Mesothelial cell of epicardium (in vitro differentiated cells): ENCODE measurements around the gene SLC9A7. TPM values are rescaled to one million over a fixed set of nuclear protein-coding genes. Genes with fewer than 3 reads are reported as not detected.

Source experiments
- DNase-seq, 2 experiments: peaks; one replicate each; pipeline ENCODE4 v3.0.0; 2021; ENCODE audit warnings: low spot score in 2 of 2; ENCODE audit not compliant: unreplicated experiment in 2 of 2
- H3K27ac Mint-ChIP-seq: 2 replicates; pipeline ENCODE4 v1.8.0; 2021; ENCODE audit warnings: mixed read lengths
- H3K27me3 Mint-ChIP-seq: 2 replicates; pipeline ENCODE4 v1.8.0; 2021; ENCODE audit warnings: low read depth, mixed read lengths
- H3K36me3 Mint-ChIP-seq: 2 replicates; pipeline ENCODE4 v1.8.0; 2021; ENCODE audit warnings: mixed read lengths
- H3K4me1 Mint-ChIP-seq: 2 replicates; pipeline ENCODE4 v1.8.0; 2021; ENCODE audit warnings: mixed read lengths
- H3K4me3 Mint-ChIP-seq: 2 replicates; pipeline ENCODE4 v1.8.0; 2021; ENCODE audit warnings: mild to moderate bottlenecking, moderate library complexity, mixed read lengths
- H3K9me3 Mint-ChIP-seq: 2 replicates; pipeline ENCODE4 v1.8.0; 2021; ENCODE audit warnings: mixed read lengths
- total RNA-seq: library from RNA; stranded (reverse); gene quantifications from 3 replicates; pipeline ENCODE4 v1.2.1, GENCODE V29; 2021
- TF ChIP-seq, protein P1 (sequence below): fragments of 200-600 bp; sonication (generic); IDR thresholded peaks from one replicate; pipeline ENCODE4 v1.5.0; 2021; ENCODE audit warnings: antibody characterized with exemption; ENCODE audit not compliant: unreplicated experiment

Gene SLC9A7
- total RNA-seq, 1 donor from 2014 or later: 14.1 TPM

DNA sequence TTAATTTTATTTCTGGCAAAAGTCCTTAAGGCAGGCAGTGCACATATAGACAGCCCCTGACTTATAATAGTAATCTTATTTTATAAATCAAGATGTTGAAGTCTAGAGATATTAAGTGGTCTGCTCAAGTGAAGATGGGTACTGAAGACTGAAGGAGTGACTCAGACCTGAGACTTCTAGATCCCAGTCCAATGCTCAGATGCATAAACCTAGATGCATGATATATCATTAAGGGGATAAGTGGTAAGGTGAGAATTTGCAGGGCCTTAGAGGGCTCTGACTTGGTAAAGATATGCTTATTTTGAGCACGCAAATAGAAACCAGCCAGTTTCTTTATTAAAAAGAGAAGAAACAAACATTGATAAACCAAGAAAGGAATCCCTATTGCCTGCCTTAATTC is 42.9 kb downstream of the SLC9A7 start:
- H3K4me3 Mint-ChIP-seq: no peak overlapping the region
- H3K4me1 Mint-ChIP-seq: no peaks in the 10 kb centered on the region
- peaks cover 26% of the 10 kb centered on the region for H3K9me3 Mint-ChIP-seq
- no peak for DNase-seq
- no peak overlapping the region for H3K27ac Mint-ChIP-seq
- TF ChIP-seq, protein P1, sequence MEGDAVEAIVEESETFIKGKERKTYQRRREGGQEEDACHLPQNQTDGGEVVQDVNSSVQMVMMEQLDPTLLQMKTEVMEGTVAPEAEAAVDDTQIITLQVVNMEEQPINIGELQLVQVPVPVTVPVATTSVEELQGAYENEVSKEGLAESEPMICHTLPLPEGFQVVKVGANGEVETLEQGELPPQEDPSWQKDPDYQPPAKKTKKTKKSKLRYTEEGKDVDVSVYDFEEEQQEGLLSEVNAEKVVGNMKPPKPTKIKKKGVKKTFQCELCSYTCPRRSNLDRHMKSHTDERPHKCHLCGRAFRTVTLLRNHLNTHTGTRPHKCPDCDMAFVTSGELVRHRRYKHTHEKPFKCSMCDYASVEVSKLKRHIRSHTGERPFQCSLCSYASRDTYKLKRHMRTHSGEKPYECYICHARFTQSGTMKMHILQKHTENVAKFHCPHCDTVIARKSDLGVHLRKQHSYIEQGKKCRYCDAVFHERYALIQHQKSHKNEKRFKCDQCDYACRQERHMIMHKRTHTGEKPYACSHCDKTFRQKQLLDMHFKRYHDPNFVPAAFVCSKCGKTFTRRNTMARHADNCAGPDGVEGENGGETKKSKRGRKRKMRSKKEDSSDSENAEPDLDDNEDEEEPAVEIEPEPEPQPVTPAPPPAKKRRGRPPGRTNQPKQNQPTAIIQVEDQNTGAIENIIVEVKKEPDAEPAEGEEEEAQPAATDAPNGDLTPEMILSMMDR: no peak
- H3K36me3 Mint-ChIP-seq: no peaks in the 10 kb centered on the region
- no peaks in the 10 kb centered on the region for H3K27me3 Mint-ChIP-seq

DNA sequence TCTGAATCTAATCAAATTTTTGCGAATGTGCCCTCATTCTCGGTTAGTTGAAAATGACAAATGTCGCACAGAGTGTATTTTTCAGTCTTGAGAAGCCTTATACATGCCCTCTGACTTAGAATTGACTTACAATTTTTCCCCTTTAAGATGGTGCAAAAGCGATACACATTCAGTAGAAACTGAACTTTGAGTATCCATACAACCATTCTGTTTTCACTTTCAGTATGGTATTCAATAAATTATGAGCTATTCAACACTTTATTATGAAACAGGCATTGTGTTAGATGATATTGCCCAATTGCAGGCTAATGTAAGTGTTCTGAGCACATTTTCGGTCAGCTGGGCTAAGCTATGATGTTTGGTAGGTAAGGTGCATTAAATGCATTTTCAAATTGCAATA is 43.4 kb downstream of the SLC9A7 start:
- DNase-seq: no peak
- Mint-ChIP-seq H3K4me3 (no peak overlapping the region), H3K36me3 (no peaks in the 10 kb centered on the region), H3K9me3 (peaks cover 24% of the 10 kb centered on the region), H3K27ac (no peak overlapping the region), H3K4me1 (peaks cover 3% of the 10 kb centered on the region), H3K27me3 (no peaks in the 10 kb centered on the region)
- TF ChIP-seq, protein P1: no peak

DNA sequence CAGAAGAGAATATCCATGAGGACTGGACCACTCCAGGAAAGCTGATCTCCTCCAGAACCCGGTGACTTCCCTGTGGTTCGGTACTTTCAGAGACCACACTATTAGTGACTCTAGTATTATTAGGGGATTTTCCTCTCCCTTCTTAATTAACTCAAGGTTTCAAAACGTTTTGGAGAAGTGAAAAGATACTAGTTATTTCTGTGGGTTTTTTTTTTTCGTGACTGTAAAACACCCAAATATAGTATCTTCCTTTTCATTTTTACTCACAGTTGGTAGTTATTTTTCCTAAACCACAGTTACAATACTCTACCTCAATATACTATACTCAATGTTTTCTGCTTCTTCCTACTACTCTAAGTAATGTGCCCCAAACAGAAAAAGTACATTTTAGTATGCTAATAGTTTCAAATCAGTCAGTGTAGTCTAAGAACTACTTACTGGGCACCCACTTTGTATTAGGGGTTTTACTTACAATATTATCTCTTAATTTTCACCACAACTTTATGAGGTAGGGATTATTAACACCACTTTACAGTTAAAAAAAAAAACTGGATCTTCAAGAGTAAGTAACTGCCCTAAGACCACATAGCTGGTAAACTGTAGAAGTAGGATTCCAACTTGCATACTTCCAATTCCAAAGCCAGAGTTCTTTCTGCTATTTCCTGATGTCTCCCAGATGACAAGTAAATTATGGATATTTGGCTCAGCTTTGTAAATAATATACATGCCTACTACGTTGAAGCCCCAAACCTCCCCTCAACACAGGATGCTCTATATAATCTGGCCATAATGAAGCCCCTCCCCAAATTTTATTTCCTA is 45.0 kb downstream of the SLC9A7 start:
- no peak for DNase-seq

DNA sequence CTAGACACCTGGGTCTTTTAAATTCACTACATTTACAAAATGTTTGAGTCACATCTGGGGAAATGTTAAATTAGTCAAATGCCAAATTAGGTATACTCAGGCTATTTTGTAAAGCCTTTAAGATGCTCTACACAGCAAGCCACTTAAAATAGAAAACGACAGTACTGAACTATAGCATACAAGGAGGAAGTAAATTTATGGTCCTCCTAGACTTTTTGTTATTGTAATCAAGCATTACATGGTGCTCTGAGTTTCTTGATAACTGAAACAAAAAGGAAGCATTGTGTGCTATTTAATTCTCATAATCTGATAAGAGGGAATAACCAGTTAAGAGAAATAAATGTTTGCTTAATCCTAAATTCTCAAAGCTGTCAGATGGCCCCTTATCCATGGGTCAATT is 46.2 kb downstream of the SLC9A7 start:
- peaks cover 21% of the 10 kb centered on the region for H3K9me3 Mint-ChIP-seq
- TF ChIP-seq, protein P1: no peak
- DNase-seq: no peak
- H3K36me3 Mint-ChIP-seq: no peaks in the 10 kb centered on the region
- H3K27me3 Mint-ChIP-seq: no peaks in the 10 kb centered on the region
- H3K4me1 Mint-ChIP-seq: peaks cover 6% of the 10 kb centered on the region
- H3K27ac Mint-ChIP-seq: no peak overlapping the region
- H3K4me3 Mint-ChIP-seq: no peak overlapping the region

More for the DNA sequence above, 45.0 kb downstream of the SLC9A7 start:
- Mint-ChIP-seq H3K36me3 (no peaks in the 10 kb centered on the region), H3K27me3 (no peaks in the 10 kb centered on the region), H3K27ac (no peak overlapping the region), H3K4me1 (peaks cover 6% of the 10 kb centered on the region), H3K9me3 (peaks cover 19% of the 10 kb centered on the region), H3K4me3 (no peak overlapping the region)
- TF ChIP-seq, protein P1: no peak

DNA sequence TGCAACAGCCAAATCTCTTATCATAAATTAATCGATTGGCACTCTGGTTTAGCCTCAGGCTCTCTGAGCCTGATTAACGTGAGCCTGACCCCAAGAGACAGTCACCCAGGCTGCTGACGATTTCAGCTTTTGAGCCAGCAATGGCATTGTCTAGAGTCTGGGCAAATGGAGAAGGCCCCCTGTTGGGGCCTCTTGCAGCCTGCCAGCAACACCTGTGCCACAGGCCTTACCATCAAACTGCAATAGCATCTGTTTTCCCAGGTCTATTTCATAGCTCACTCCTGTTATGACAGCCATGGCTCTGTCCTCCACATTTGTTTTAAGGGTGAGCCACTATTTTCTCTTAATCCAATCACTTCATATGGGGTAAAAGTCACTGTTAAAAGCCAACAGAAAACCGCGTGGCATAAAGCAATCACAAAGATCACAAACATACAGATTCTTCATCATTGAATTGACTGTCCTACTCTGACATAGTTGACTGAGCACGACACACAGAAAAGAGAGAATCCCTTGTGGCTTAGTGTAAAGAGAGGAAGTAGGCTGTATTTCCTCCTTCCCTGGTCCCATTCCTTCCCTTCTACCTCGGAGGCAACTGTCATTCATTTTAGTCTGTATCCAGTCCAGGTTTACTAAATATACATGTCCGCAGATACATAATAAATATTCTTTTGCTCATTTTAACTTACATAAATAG is 47.8 kb downstream of the SLC9A7 start:
- no peak overlapping the region for H3K4me3 Mint-ChIP-seq
- no peak for DNase-seq
- peaks cover 26% of the 10 kb centered on the region for H3K9me3 Mint-ChIP-seq

More for the DNA sequence above, 47.8 kb downstream of the SLC9A7 start:
- H3K4me1 Mint-ChIP-seq: peaks cover 6% of the 10 kb centered on the region
- H3K27ac Mint-ChIP-seq: no peak overlapping the region
- TF ChIP-seq, protein P1: no peak
- H3K36me3 Mint-ChIP-seq: no peaks in the 10 kb centered on the region
- H3K27me3 Mint-ChIP-seq: no peaks in the 10 kb centered on the region
